ENCODE results near the gene GUCD1. TPM values are rescaled to one million over a fixed set of nuclear protein-coding genes. Genes with fewer than 3 reads are reported as not detected.

GUCD1 gene
- total and polyA plus RNA-seq, 9 of the 15 experiments (the other 6 are each of a cell fraction or from before 2014, with no cell fraction given), result 31.5 to 67.8 (median 50.3) TPM

DNA sequence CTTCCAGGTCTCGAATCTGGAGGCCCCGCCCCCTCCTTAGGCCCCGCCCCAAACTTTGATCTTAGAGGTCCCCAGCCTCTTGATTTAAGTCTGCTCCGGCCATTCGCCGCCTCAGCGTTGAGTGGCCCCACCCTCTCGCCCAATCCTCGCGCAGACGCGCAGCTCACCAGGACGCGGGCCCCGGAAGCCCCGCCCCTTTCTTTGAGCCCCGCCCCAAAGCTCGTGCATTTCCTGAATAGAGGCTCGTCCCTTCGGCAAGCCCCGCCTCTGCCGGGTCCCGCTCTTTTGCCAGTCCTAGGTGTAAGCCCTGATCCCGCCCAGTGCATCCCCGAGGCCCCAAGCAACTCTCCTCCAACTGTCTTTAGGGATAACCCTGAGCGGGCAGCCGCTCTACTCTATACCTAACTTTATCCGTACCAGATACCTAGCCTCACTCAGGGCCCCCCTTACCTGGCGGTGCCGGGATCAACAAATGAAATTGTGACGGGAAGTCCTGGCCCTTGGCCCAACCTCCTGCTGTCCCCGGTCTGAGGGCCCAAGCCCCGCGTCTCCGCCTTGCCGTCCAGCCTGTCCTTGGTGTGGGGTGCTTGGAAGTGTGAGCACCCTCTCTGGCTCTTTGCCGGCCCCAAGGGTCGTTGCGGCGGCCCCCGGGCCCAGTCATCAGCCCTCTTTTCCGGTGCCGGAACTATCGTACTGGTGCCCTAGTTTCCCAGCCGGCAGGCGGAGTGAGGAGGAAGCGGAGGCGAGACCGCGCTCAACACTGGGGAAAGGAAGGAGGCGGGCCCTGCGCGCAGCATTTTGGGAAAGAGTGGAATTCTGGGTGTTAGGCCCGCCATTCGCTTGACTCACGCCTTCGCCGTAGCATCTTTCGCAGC is 464 bp upstream of the GUCD1 start, which contains the start of gene SNRPD3 (continued):
- TF ChIP-seq KDM5B (IDR thresholded peaks at IDR 0.05; ENCODE audit: insufficient replicate concordance, low read depth, low read length), result peak; percentile 78
- TF ChIP-seq, protein P1, sequence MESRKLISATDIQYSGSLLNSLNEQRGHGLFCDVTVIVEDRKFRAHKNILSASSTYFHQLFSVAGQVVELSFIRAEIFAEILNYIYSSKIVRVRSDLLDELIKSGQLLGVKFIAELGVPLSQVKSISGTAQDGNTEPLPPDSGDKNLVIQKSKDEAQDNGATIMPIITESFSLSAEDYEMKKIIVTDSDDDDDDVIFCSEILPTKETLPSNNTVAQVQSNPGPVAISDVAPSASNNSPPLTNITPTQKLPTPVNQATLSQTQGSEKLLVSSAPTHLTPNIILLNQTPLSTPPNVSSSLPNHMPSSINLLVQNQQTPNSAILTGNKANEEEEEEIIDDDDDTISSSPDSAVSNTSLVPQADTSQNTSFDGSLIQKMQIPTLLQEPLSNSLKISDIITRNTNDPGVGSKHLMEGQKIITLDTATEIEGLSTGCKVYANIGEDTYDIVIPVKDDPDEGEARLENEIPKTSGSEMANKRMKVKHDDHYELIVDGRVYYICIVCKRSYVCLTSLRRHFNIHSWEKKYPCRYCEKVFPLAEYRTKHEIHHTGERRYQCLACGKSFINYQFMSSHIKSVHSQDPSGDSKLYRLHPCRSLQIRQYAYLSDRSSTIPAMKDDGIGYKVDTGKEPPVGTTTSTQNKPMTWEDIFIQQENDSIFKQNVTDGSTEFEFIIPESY (CRISPR knock-in tag; IDR thresholded peaks at IDR 0.05), result no peak
- TF ChIP-seq PRDM10 (IDR thresholded peaks at IDR 0.05; ENCODE audit: partially characterized antibody), result no peak
- TF ChIP-seq STAT5A (IDR thresholded peaks at IDR 0.05; ENCODE audit: borderline replicate concordance, low read length), result no peak
- peak in 1 of 2 experiments; percentile 65; a peak in 1 of 4 replicates for TF ChIP-seq KDM4B (IDR thresholded peaks at IDR 0.05; ENCODE audit: borderline replicate concordance in 2 of 2, low read depth in 1 of 2)
- TF ChIP-seq E2F3 (CRISPR knock-in tag; IDR thresholded peaks at IDR 0.05), result peak; percentile 34
- TF ChIP-seq SMARCB1 (IDR thresholded peaks at IDR 0.05; ENCODE audit: insufficient read length, low read depth), result no peak
- TF ChIP-seq ZNF384 (IDR thresholded peaks at IDR 0.05; ENCODE audit: low read depth, low read length), result no peak
- no peak; the same call in 1 of the 2 replicates for TF ChIP-seq HLTF (IDR thresholded peaks at IDR 0.05)
- 0 out of 2 replicates have a peak, but pooled peaks have one; percentile 22 for TF ChIP-seq FOXM1 (IDR thresholded peaks at IDR 0.05; ENCODE audit: low read depth)
- no peak for TF ChIP-seq FOXM1 (CRISPR knock-in tag; IDR thresholded peaks at IDR 0.05; ENCODE audit: low read depth)
